Vagina (tissue), 2 donors: ENCODE measurements around the gene ERO1A.

Experiments used
- CTCF ChIP-seq, 3 experiments: fragments of 450-650 bp in 2 of 3; fragments of 200-600 bp in 1 of 3; sonication (generic) in 1 of 3; IDR thresholded peaks; one replicate each; pipeline ENCODE4 v1.5.1; 2017 to 2019; ENCODE audit warnings: antibody characterized with exemption in 3 of 3, mild to moderate bottlenecking in 2 of 3, moderate library complexity in 2 of 3
- POLR2A ChIP-seq, 2 donors: fragments of 450-650 bp; IDR thresholded peaks; one replicate each; pipeline ENCODE4 v1.6.1; 2017; ENCODE audit warnings: antibody characterized with exemption in 2 of 2, mild to moderate bottlenecking in 2 of 2, moderate library complexity in 2 of 2

- no peak for TF ChIP-seq CTCF (IDR thresholded peaks at IDR 0.05)
- TF ChIP-seq POLR2A (IDR thresholded peaks at IDR 0.05) = no peak
Measured at GRCh38 chr14:52607061-52607460, 88.3 kb downstream of the ERO1A start.
